Nephron progenitor cell (in vitro differentiated cells): Measurements from ENCODE around the gene ACSL1.

Source experiments
- DNase-seq: peaks from one replicate; pipeline ENCODE4 v3.0.0; 2021
- H3K27ac Mint-ChIP-seq: 2 replicates; pipeline ENCODE4 v1.8.0; 2021; ENCODE audit warnings: mild to moderate bottlenecking, moderate library complexity, mixed read lengths
- H3K27me3 Mint-ChIP-seq: 2 replicates; pipeline ENCODE4 v1.8.0; 2021; ENCODE audit warnings: mild to moderate bottlenecking, low read depth, mixed read lengths; ENCODE audit not compliant: poor library complexity
- H3K36me3 Mint-ChIP-seq: 2 replicates; pipeline ENCODE4 v1.8.0; 2021; ENCODE audit warnings: low read depth, mixed read lengths
- H3K4me1 Mint-ChIP-seq: 2 replicates; pipeline ENCODE4 v1.8.0; 2021; ENCODE audit warnings: mixed read lengths
- H3K4me3 Mint-ChIP-seq: 2 replicates; pipeline ENCODE4 v1.8.0; 2021; ENCODE audit warnings: mild to moderate bottlenecking, moderate library complexity, mixed read lengths
- H3K9me3 Mint-ChIP-seq: 2 replicates; pipeline ENCODE4 v1.8.0; 2021; ENCODE audit warnings: mild to moderate bottlenecking, moderate library complexity, mixed read lengths
- TF ChIP-seq, protein P1 (sequence below): fragments of 200-600 bp; sonication (generic); IDR thresholded peaks from 2 replicates; pipeline ENCODE4 v1.5.0; 2021; ENCODE audit warnings: antibody characterized with exemption

Gene ACSL1

DNA sequence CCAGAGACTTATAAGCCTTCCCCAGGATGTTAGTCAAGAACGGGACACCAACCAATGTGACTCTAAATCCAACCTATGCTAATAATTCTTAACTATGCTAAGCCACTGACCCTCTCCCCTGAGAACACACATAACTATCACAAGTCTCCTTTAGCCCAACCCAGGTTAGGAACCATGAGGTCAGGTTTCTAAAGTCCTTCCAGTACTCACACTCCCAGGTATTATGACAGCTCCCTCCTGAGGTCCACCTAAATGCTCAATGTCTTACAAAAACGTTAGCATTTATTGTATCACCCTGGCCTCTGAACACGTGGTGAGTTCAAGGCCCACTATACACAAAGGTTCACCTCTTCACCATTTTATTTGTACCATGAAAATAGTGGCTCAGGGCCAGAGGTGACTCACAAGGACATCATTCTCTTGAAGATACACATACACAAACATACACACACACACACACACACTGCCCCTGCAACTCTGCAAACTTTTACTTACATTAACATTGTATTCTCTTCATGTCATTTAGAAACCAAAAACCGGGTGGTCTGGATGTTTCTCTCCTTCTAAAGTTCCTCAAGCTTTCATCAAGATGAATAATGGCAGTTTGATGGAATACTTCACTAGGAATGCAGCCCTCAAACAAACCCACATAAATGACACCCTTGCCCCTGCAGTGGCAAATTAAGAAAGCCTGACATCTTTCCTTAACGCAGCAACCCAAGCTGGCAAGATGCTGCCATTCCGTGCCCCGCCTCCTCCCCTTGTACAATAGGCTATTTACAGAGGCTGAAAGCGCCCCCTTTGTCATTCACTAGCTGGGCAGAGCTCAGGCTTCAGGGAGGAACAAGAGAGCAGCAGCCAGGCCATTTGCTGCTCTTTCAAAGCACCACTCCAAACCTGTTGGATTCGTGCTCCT lies 17.7 kb downstream of the ACSL1 start:
- peaks cover 24% of the 10 kb centered on the region for H3K27me3 Mint-ChIP-seq
- H3K4me3 Mint-ChIP-seq = no peak overlapping the region
- DNase-seq = no peak
- H3K27ac Mint-ChIP-seq = no peak overlapping the region
- H3K4me1 Mint-ChIP-seq = peaks cover 50% of the 10 kb centered on the region
- TF ChIP-seq, protein P1, sequence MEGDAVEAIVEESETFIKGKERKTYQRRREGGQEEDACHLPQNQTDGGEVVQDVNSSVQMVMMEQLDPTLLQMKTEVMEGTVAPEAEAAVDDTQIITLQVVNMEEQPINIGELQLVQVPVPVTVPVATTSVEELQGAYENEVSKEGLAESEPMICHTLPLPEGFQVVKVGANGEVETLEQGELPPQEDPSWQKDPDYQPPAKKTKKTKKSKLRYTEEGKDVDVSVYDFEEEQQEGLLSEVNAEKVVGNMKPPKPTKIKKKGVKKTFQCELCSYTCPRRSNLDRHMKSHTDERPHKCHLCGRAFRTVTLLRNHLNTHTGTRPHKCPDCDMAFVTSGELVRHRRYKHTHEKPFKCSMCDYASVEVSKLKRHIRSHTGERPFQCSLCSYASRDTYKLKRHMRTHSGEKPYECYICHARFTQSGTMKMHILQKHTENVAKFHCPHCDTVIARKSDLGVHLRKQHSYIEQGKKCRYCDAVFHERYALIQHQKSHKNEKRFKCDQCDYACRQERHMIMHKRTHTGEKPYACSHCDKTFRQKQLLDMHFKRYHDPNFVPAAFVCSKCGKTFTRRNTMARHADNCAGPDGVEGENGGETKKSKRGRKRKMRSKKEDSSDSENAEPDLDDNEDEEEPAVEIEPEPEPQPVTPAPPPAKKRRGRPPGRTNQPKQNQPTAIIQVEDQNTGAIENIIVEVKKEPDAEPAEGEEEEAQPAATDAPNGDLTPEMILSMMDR = no peak
- H3K9me3 Mint-ChIP-seq = no peaks in the 10 kb centered on the region
- H3K36me3 Mint-ChIP-seq = no peaks in the 10 kb centered on the region

GRCh38 chr4:184807256-184807655 lies 18.5 kb downstream of the ACSL1 start:
- peaks cover 22% of the 10 kb centered on the region for H3K27me3 Mint-ChIP-seq
- TF ChIP-seq, protein P1 = no peak
- H3K27ac Mint-ChIP-seq = no peak overlapping the region
- no peak overlapping the region for H3K4me3 Mint-ChIP-seq
- H3K36me3 Mint-ChIP-seq = no peaks in the 10 kb centered on the region
- DNase-seq = no peak
- no peaks in the 10 kb centered on the region for H3K9me3 Mint-ChIP-seq
- H3K4me1 Mint-ChIP-seq = peaks cover 49% of the 10 kb centered on the region

GRCh38 chr4:184806711-184807110 lies 19.1 kb downstream of the ACSL1 start:
- Mint-ChIP-seq H3K36me3 (no peaks in the 10 kb centered on the region), H3K27ac (no peak overlapping the region), H3K4me3 (no peak overlapping the region), H3K9me3 (no peaks in the 10 kb centered on the region), H3K4me1 (peaks cover 50% of the 10 kb centered on the region), H3K27me3 (peaks cover 21% of the 10 kb centered on the region)
- TF ChIP-seq, protein P1 = no peak
- DNase-seq = no peak

GRCh38 chr4:184806229-184806550 lies 19.6 kb downstream of the ACSL1 start:
- Mint-ChIP-seq H3K27me3 (peaks cover 21% of the 10 kb centered on the region), H3K36me3 (no peaks in the 10 kb centered on the region), H3K4me1 (peaks cover 48% of the 10 kb centered on the region), H3K9me3 (no peaks in the 10 kb centered on the region), H3K27ac (no peak overlapping the region), H3K4me3 (no peak overlapping the region)
- DNase-seq = no peak
- TF ChIP-seq, protein P1 = no peak

DNA sequence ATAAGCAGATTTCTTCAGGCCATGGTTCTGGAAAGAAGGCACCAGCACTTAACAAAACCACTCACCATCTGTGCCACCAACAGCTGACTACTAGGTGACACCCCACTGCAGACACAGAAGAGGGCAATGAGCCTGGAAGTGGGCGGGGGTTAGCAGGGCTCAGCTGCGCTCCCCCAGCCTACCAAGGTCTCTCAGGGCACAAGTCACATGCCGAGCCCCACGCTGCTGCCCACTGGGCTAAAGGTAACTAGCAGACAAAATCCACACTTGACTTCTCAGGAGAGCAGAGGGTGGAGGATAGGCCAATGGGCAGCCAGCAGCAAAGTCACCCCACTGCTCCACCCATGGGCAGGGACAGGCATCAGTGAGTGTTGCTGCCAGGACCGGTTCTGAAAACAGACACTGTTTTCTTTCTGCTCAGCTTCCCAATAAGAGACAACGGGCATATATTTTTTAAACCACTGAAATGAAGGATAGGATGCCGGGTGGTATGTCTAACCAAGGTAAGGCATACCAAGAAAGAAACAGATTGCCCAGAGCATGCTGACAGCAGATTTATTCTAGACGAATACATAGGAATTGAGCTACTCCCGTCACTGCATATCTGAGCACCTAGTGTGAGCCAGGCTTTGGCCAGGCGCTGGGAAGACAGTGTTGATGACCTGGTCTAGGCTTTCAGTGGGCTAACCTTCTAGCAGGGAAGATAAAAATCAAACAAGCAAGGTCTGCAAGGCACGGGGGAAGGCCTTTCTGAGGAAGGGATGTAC lies 20.1 kb downstream of the ACSL1 start:
- TF ChIP-seq, protein P1 = no peak

More for the DNA sequence above, 20.1 kb downstream of the ACSL1 start:
- Mint-ChIP-seq H3K4me1 (peaks cover 45% of the 10 kb centered on the region), H3K36me3 (no peaks in the 10 kb centered on the region), H3K4me3 (no peak overlapping the region), H3K27ac (no peak overlapping the region), H3K27me3 (peaks cover 21% of the 10 kb centered on the region), H3K9me3 (no peaks in the 10 kb centered on the region)
- no peak for DNase-seq
